ENCODE results near the gene C16orf92. TPM values are rescaled to one million over a fixed set of nuclear protein-coding genes. Genes with fewer than 3 reads are reported as not detected.
"Not testable (repeated sequence)": the region's sequence is repeated elsewhere in the genome, so short reads cannot be mapped to it uniquely, and the experiment has no call there.

Gene C16orf92
- total RNA-seq, 1 donor from 2014 or later = not detected

DNA sequence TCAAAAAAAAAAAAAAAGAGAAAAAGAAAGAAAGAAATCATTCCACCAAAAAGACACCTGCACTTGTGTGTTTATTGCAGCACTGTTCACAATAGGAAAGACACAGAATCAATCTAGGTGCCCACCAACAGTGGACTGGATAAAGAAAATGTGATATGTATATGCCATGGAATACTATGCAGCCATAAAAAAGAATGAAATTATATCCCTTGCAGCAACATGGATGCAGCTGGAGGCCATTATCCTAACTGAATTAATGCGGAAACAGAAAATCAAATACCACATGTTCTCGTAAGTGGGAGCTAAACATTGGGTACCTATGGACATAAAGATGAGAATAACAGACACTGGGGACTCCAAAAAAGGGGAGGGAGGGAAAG is 5.7 kb upstream of the C16orf92 start:
- H3K4me3 Mint-ChIP-seq = no peak overlapping the region
- peaks cover 5% of the 10 kb centered on the region for H3K4me1 Mint-ChIP-seq (ENCODE audit: unreplicated experiment)
- no peak overlapping the region for H3K27ac Mint-ChIP-seq
- no peaks in the 10 kb centered on the region for H3K9me3 Mint-ChIP-seq
- H3K27me3 Mint-ChIP-seq = peaks cover 21% of the 10 kb centered on the region
- no peaks in the 10 kb centered on the region for H3K36me3 Mint-ChIP-seq
- no peak for DNase-seq (ENCODE audit: extremely low spot score, unreplicated experiment)
- TF ChIP-seq, protein P1, sequence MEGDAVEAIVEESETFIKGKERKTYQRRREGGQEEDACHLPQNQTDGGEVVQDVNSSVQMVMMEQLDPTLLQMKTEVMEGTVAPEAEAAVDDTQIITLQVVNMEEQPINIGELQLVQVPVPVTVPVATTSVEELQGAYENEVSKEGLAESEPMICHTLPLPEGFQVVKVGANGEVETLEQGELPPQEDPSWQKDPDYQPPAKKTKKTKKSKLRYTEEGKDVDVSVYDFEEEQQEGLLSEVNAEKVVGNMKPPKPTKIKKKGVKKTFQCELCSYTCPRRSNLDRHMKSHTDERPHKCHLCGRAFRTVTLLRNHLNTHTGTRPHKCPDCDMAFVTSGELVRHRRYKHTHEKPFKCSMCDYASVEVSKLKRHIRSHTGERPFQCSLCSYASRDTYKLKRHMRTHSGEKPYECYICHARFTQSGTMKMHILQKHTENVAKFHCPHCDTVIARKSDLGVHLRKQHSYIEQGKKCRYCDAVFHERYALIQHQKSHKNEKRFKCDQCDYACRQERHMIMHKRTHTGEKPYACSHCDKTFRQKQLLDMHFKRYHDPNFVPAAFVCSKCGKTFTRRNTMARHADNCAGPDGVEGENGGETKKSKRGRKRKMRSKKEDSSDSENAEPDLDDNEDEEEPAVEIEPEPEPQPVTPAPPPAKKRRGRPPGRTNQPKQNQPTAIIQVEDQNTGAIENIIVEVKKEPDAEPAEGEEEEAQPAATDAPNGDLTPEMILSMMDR (conservative IDR thresholded peaks at IDR 0.05) = no peak

DNA sequence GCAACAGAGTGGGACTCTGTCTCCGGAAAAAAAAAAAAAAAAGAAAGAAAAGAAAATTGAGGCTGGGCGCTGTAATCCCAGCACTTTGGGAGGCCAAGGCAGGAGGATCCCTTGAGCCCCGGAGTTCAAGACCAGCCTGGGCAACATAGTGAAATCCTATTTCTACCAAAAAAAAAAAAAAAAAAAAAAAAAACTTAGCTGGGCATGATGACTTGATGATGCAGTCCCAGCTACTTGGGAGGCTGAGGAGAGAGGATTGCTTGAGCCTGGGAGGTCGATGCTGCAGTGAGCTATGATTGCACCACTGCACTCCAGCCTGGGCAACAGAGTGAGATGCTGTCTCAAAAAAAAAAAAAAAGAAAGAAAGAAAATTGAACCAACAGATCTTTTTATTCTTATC is 5.1 kb upstream of the C16orf92 start:
- not testable (repeated sequence) for H3K27ac Mint-ChIP-seq; H3K9me3 Mint-ChIP-seq; H3K4me1 Mint-ChIP-seq (ENCODE audit: unreplicated experiment); H3K4me3 Mint-ChIP-seq; DNase-seq (ENCODE audit: extremely low spot score, unreplicated experiment); H3K36me3 Mint-ChIP-seq
- H3K27me3 Mint-ChIP-seq = peaks cover 20% of the 10 kb centered on the region

DNA sequence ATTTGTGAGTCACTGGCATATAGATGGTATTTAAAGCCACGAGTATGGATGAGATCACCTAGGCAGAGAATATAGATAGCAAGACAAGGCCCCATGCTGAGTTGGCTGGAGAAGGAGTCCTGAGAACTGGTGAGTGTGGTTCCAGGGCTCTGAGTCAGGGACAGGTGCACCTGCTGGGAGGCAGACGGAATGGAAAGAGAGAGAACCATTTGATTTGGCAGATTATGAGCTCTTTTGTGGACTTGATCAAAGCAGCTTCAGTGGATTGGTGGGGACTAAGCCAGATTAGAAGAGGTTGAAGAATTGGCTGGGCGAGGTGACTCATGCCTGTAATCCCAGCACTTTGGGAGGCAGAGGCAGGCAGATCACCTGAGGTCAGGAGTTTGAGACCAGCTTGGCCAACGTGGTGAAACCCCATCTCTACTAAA is 4.3 kb upstream of the C16orf92 start:
- no peak overlapping the region for H3K27ac Mint-ChIP-seq
- no peak for DNase-seq (ENCODE audit: extremely low spot score, unreplicated experiment)
- peaks cover 20% of the 10 kb centered on the region for H3K27me3 Mint-ChIP-seq
- no peaks in the 10 kb centered on the region for H3K9me3 Mint-ChIP-seq
- H3K4me1 Mint-ChIP-seq (ENCODE audit: unreplicated experiment) = peaks cover 5% of the 10 kb centered on the region
- TF ChIP-seq, protein P1 (conservative IDR thresholded peaks at IDR 0.05) = no peak
- H3K4me3 Mint-ChIP-seq = peak overlapping the region; percentile 48
- no peaks in the 10 kb centered on the region for H3K36me3 Mint-ChIP-seq

DNA sequence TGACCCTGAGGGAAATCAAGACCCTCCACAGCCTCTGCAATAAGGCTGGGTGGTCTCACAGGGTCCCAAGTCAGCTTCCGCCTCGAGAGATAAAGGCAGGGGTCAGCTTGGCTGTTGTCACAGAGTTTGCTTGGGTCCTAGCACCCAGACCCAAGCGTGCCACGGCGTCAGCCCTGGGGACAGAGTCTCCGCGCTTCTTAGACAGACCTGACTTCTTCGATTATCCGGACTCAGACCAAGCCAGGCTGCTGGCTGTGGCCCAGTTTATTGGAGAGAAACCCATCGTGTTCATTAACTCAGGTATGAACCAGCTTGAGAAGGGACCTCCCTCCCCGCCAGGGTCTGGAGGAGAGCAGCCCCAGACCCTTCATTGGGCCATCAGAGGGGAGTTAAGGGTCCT is 588 bp downstream of the C16orf92 start:
- Mint-ChIP-seq H3K27me3 (peaks cover 46% of the 10 kb centered on the region), H3K9me3 (no peaks in the 10 kb centered on the region), H3K4me3 (no peak overlapping the region), H3K27ac (no peak overlapping the region), H3K4me1 (ENCODE audit: unreplicated experiment) (peaks cover 5% of the 10 kb centered on the region), H3K36me3 (no peaks in the 10 kb centered on the region)
- TF ChIP-seq, protein P1 (conservative IDR thresholded peaks at IDR 0.05) = no peak
- no peak for DNase-seq (ENCODE audit: extremely low spot score, unreplicated experiment)

DNA sequence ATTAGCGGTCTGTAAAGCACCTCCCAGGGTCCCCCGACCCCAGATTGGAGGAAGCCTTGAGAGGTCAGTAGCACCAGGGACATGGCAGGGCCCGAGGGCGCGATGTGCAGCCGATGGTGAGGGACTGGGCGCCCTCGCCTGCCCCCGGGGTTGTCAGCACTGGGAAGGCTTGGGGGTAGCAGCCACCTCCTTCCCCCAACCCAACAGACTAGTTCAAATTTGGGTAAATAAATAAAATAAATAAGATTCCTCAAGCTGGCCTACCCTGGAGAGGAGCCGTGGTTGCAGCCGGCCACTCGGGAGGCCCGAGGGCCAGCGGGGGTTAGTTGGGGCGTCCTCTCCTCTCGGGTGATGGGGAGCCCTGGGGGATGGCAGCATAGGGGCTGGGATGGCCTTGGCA is 1.5 kb downstream of the C16orf92 start:
- no peaks in the 10 kb centered on the region for H3K36me3 Mint-ChIP-seq
- H3K27ac Mint-ChIP-seq = no peak overlapping the region
- no peaks in the 10 kb centered on the region for H3K9me3 Mint-ChIP-seq
- TF ChIP-seq, protein P1 (conservative IDR thresholded peaks at IDR 0.05) = no peak
- peaks cover 50% of the 10 kb centered on the region for H3K27me3 Mint-ChIP-seq
- no peak for DNase-seq (ENCODE audit: extremely low spot score, unreplicated experiment)
- no peak overlapping the region for H3K4me3 Mint-ChIP-seq
- H3K4me1 Mint-ChIP-seq (ENCODE audit: unreplicated experiment) = peaks cover 5% of the 10 kb centered on the region

DNA sequence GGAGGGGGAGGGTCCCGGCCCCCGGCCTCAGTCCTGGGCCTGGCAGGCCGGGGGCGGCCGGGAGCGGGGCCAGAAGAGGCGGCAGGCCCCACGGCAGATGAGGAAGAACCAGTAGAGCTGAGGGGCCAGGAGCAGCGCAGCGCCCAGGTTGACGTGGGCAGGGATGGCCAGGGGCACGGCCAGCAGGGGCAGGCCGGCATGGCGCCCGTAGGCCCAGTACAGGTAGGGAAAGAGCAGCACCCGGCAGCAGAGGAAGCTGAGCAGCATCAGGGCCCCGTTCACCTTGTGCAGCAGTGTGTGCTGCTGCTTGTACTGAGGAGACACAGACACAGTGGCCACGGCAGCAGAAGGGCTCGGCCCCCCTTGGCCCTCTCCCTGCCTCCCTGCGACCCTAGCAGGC is 2.2 kb downstream of the C16orf92 start:
- Mint-ChIP-seq H3K27me3 (peaks cover 57% of the 10 kb centered on the region), H3K4me3 (no peak overlapping the region), H3K4me1 (ENCODE audit: unreplicated experiment) (peaks cover 5% of the 10 kb centered on the region), H3K27ac (no peak overlapping the region), H3K9me3 (no peaks in the 10 kb centered on the region), H3K36me3 (no peaks in the 10 kb centered on the region)
- DNase-seq (ENCODE audit: extremely low spot score, unreplicated experiment) = no peak
- TF ChIP-seq, protein P1 (conservative IDR thresholded peaks at IDR 0.05) = no peak
